Stomach (tissue), 9 donors: Measurements from ENCODE around the gene NFATC2IP. TPM values are rescaled to one million over a fixed set of nuclear protein-coding genes. Genes with fewer than 3 reads are reported as not detected.
"Not testable (repeated sequence)": the region's sequence is repeated elsewhere in the genome, so short reads cannot be mapped to it uniquely, and the experiment has no call there.

Experiments used
- DNase-seq, 2 donors: peaks; one replicate each; pipeline versions ENCODE4 v3.0.0 to v3.0.0-alpha.2; 2013 to 2019
- H3K27ac ChIP-seq, 5 donors: fragments of 200-600 bp in 4 of 5; sonication (generic) in 4 of 5; one replicate each; pipeline ENCODE4 v1.5.1; 2013 to 2019; ENCODE audit warnings: mild to moderate bottlenecking in 1 of 5, moderate library complexity in 1 of 5
- H3K27me3 ChIP-seq, 3 donors: fragments of 200-600 bp; sonication (generic); one replicate each; pipeline ENCODE4 v1.5.1; 2017 to 2019; ENCODE audit warnings: mixed run types in 1 of 3
- H3K36me3 ChIP-seq, 4 donors: fragments of 200-600 bp; sonication (generic); 1 replicate in 3 of 4; 2 replicates in 1 of 4; pipeline ENCODE4 v1.5.1; 2016 to 2019
- H3K4me1 ChIP-seq, 4 donors: fragments of 200-600 bp; sonication (generic); one replicate each; pipeline ENCODE4 v1.5.1; 2016 to 2019
- H3K4me3 ChIP-seq, 4 donors: fragments of 200-600 bp; sonication (generic) in 3 of 4; one replicate each; pipeline ENCODE4 v1.5.1; 2016 to 2019; ENCODE audit warnings: mild to moderate bottlenecking in 1 of 4
- H3K9me3 ChIP-seq, 4 donors: fragments of 200-600 bp; sonication (generic); one replicate each; pipeline ENCODE4 v1.5.1; 2016 to 2019
- CTCF ChIP-seq, 7 experiments: fragments of 450-650 bp in 4 of 7; fragments of 200-600 bp in 3 of 7; sonication (generic) in 3 of 7; IDR thresholded peaks; one replicate each; pipeline ENCODE4 v1.5.1; 2016 to 2019; ENCODE audit warnings: antibody characterized with exemption in 7 of 7, control low read depth in 2 of 7, mild to moderate bottlenecking in 1 of 7
- EP300 ChIP-seq: sonication (generic); formaldehyde crosslinking; IDR thresholded peaks from one replicate; pipeline ENCODE4 v1.6.1; 2017; ENCODE audit warnings: antibody characterized with exemption
- POLR2A ChIP-seq, 4 donors: fragments of 450-650 bp; IDR thresholded peaks; one replicate each; pipeline ENCODE4 v1.6.1; 2016; ENCODE audit warnings: antibody characterized with exemption in 4 of 4, control low read depth in 2 of 4, mild to moderate bottlenecking in 1 of 4, moderate library complexity in 1 of 4
- POLR2AphosphoS5 ChIP-seq, 3 donors: sonication (generic); formaldehyde crosslinking; IDR thresholded peaks; one replicate each; pipeline ENCODE4 v1.6.1; 2016; ENCODE audit warnings: antibody characterized with exemption in 3 of 3
- WGBS, 5 donors: extraction: QIAGEN DNeasy Blood & Tissue Kit in 3 of 5; methylation state at CpG; one replicate each; pipeline versions ENCODE4 v1.1.5 to v1.1.7; 2013 to 2018; 5-methylcytosine and 5-hydroxymethylcytosine counted together
- intact Hi-C: fragments of 100-400 bp; cut with DNase I; formaldehyde crosslinking; loops from one replicate; pipeline ENCODE4 v1.15.1; 2023; ENCODE audit warnings: low total_unique reads
- polyA plus RNA-seq, 3 donors: library from polyadenylated mRNA; stranded (reverse); fragments of 200-250 nt; gene quantifications; one replicate each; pipeline ENCODE4 v1.2.3, GENCODE V29; 2013
- total RNA-seq, 5 donors: library from RNA; depleted of rRNA; stranded (reverse); fragments of >200 nt; gene quantifications; one replicate each; pipeline versions ENCODE4 v1.1.0 to v1.2.3, GENCODE V29; 2014 to 2016
- donor health status: healthy with polysubstance abuse.
- donor health status: Bipolar disorder and iron deficiency.
- donor health status: healthy.

Gene NFATC2IP
- total and polyA plus RNA-seq, 8 donors, result 10.4 to 265 (median 31.7) TPM

- no peak for TF ChIP-seq POLR2A (IDR thresholded peaks at IDR 0.05)
- no peak for TF ChIP-seq EP300
- no peak for TF ChIP-seq POLR2AphosphoS5 (IDR thresholded peaks at IDR 0.05)
- TF ChIP-seq CTCF (IDR thresholded peaks at IDR 0.05), result no peak
- Histone ChIP-seq H3K27me3 (no peaks in the 10 kb centered on the region), H3K9me3 (no peaks in the 10 kb centered on the region), H3K4me1 (peaks cover 0 to 2% (median under 1%) of the 10 kb centered on the region in 4 donors), H3K4me3 (no peak overlapping the region), H3K27ac (no peak overlapping the region), H3K36me3 (peaks cover 63 to 99% (median 98%) of the 10 kb centered on the region in 4 donors)
- no peak for DNase-seq
- intact Hi-C loops, result no loop called here
- WGBS, 5 donors, result 89 to 97% (median 93%) methylated on average over 6 of the region's 6 CpGs
These were observed 8.1 kb downstream of the NFATC2IP start for GRCh38 chr16:28958836-28959235.

GRCh38 chr16:28964072-28964471, 13.3 kb downstream of the NFATC2IP start:
- 90 to 97% (median 94%) methylated on average over 3 of the region's 3 CpGs for WGBS, 5 donors
- intact Hi-C loops, result no loop called here
- Histone ChIP-seq H3K4me1 (no peaks in the 10 kb centered on the region), H3K27ac (no peak overlapping the region), H3K9me3 (no peaks in the 10 kb centered on the region), H3K4me3 (no peak overlapping the region), H3K36me3 (peaks cover 38 to 70% (median 67%) of the 10 kb centered on the region in 4 donors), H3K27me3 (no peaks in the 10 kb centered on the region)
- TF ChIP-seq POLR2A (IDR thresholded peaks at IDR 0.05) (no peak), EP300 (no peak), POLR2AphosphoS5 (IDR thresholded peaks at IDR 0.05) (no peak), CTCF (IDR thresholded peaks at IDR 0.05) (no peak)
- no peak for DNase-seq

- Histone ChIP-seq H3K27me3 (no peaks in the 10 kb centered on the region), H3K4me3 (no peak overlapping the region), H3K9me3 (no peaks in the 10 kb centered on the region), H3K27ac (no peak overlapping the region), H3K36me3 (peaks cover 38 to 66% (median 63%) of the 10 kb centered on the region in 4 donors), H3K4me1 (no peaks in the 10 kb centered on the region)
- intact Hi-C loops, result no loop called here
- 90 to 96% (median 93%) methylated on average over 2 of the region's 2 CpGs for WGBS, 5 donors
- TF ChIP-seq CTCF (IDR thresholded peaks at IDR 0.05) (no peak), POLR2A (IDR thresholded peaks at IDR 0.05) (no peak), EP300 (no peak), POLR2AphosphoS5 (IDR thresholded peaks at IDR 0.05) (no peak)
- no peak for DNase-seq
These were observed 13.8 kb downstream of the NFATC2IP start for GRCh38 chr16:28964496-28964895.

- DNase-seq, result no peak
- H3K36me3 ChIP-seq, result peaks cover 26 to 41% (median 37%) of the 10 kb centered on the region in 4 donors
- H3K9me3 ChIP-seq, result no peaks in the 10 kb centered on the region
- no peak for TF ChIP-seq CTCF (IDR thresholded peaks at IDR 0.05)
- TF ChIP-seq EP300, result no peak
- TF ChIP-seq POLR2AphosphoS5 (IDR thresholded peaks at IDR 0.05), result no peak
- TF ChIP-seq POLR2A (IDR thresholded peaks at IDR 0.05), result no peak
- intact Hi-C loops, result no loop called here
- no peaks in the 10 kb centered on the region for H3K4me1 ChIP-seq
- H3K4me3 ChIP-seq, result no peak overlapping the region
- no peak overlapping the region for H3K27ac ChIP-seq
- H3K27me3 ChIP-seq, result no peaks in the 10 kb centered on the region
- 86 to 93% (median 92%) methylated on average over 4 of the region's 4 CpGs for WGBS, 5 donors
These were observed 16.4 kb downstream of the NFATC2IP start for GRCh38 chr16:28967156-28967555.

- H3K27me3 ChIP-seq, H3K4me3 ChIP-seq, H3K9me3 ChIP-seq, DNase-seq, intact Hi-C loops, H3K27ac ChIP-seq: not testable (repeated sequence)
- H3K36me3 ChIP-seq, result peaks cover 4 to 15% (median 12%) of the 10 kb centered on the region in 4 donors
- H3K4me1 ChIP-seq, result peaks cover 0 to 15% (median 10%) of the 10 kb centered on the region in 4 donors
- WGBS, 5 donors, result 86 to 100% (median 93%) methylated on average over 2 of the region's 2 CpGs
These were observed 19.0 kb downstream of the NFATC2IP start for GRCh38 chr16:28969696-28970095.
